Hematopoietic multipotent progenitor cell treated with erythropoietin and hydrocortisone succinate and interleukin-3 and kit ligand, for 4 days (in vitro differentiated cells): Measurements from ENCODE around the gene ZNF81.
"Not testable (repeated sequence)": the region's sequence is repeated elsewhere in the genome, so short reads cannot be mapped to it uniquely, and the experiment has no call there.

ENCODE experiments used
- DNase-seq: peaks from one replicate; pipeline ENCODE4 v3.0.0-alpha.2; 2015

Gene ZNF81

GRCh38 chrX:47846040-47846439 lies 9.3 kb downstream of the ZNF81 start:
- DNase-seq: no peak

- no peak for DNase-seq
Observed at GRCh38 chrX:47849778-47850177, 13.1 kb downstream of the ZNF81 start.

- DNase-seq: not testable (repeated sequence)
Observed at GRCh38 chrX:47850389-47850788, 13.7 kb downstream of the ZNF81 start.

GRCh38 chrX:47850901-47851300 lies 14.2 kb downstream of the ZNF81 start:
- DNase-seq: no peak

GRCh38 chrX:47854474-47854873 lies 17.8 kb downstream of the ZNF81 start:
- peak; percentile 58 for DNase-seq

GRCh38 chrX:47859686-47860085 lies 23.0 kb downstream of the ZNF81 start:
- DNase-seq: no peak

GRCh38 chrX:47862680-47863079 lies 26.0 kb downstream of the ZNF81 start:
- DNase-seq: no peak

GRCh38 chrX:47863187-47863586 lies 26.5 kb downstream of the ZNF81 start:
- DNase-seq: no peak

- DNase-seq: no peak
Observed at GRCh38 chrX:47864300-47864699, 27.6 kb downstream of the ZNF81 start.

- no peak for DNase-seq
Observed at GRCh38 chrX:47864785-47865184, 28.1 kb downstream of the ZNF81 start.

GRCh38 chrX:47873123-47873522 lies 36.4 kb downstream of the ZNF81 start:
- no peak for DNase-seq

- no peak for DNase-seq
Observed at GRCh38 chrX:47877327-47877726, 40.6 kb downstream of the ZNF81 start.

- DNase-seq: no peak
Observed at GRCh38 chrX:47878198-47878597, 41.5 kb downstream of the ZNF81 start.

GRCh38 chrX:47879463-47879862 lies 42.8 kb downstream of the ZNF81 start:
- no peak for DNase-seq

GRCh38 chrX:47880927-47881326 lies 44.2 kb downstream of the ZNF81 start:
- DNase-seq: no peak

GRCh38 chrX:47885501-47885900 lies 48.8 kb downstream of the ZNF81 start:
- DNase-seq: no peak

GRCh38 chrX:47898024-47898423 lies 61.3 kb downstream of the ZNF81 start:
- DNase-seq: no peak

- peak; percentile 54 for DNase-seq
Observed at GRCh38 chrX:47900833-47901232, 64.1 kb downstream of the ZNF81 start.

GRCh38 chrX:47902161-47902560 lies 65.5 kb downstream of the ZNF81 start:
- DNase-seq: peak; percentile 4

- no peak for DNase-seq
Observed at GRCh38 chrX:47915886-47916493, 79.3 kb downstream of the ZNF81 start.

- no peak for DNase-seq
Observed at GRCh38 chrX:47918274-47918673, 81.6 kb downstream of the ZNF81 start.

- DNase-seq: no peak
Observed at GRCh38 chrX:47927212-47927611, 90.5 kb downstream of the ZNF81 start.

GRCh38 chrX:47931970-47932369 lies 95.3 kb downstream of the ZNF81 start:
- not testable (repeated sequence) for DNase-seq

- no peak for DNase-seq
Observed at GRCh38 chrX:47933946-47934345, 97.2 kb downstream of the ZNF81 start.

GRCh38 chrX:47936224-47936939 lies 99.7 kb downstream of the ZNF81 start:
- peak; percentile 86 for DNase-seq
